GM21390 (cell line): ENCODE results near the gene MYO1F.
"Not testable (repeated sequence)": the region's sequence is repeated elsewhere in the genome, so short reads cannot be mapped to it uniquely, and the experiment has no call there.

Source experiments
- ATAC-seq: cut with Tn5 transposase; IDR thresholded peaks from one replicate; pipeline ENCODE4 v1.9.1; 2021; ENCODE audit not compliant: unreplicated experiment

The MYO1F gene

GRCh38 chr19:8519388-8519787, 57.9 kb downstream of the MYO1F start:
- no peak for ATAC-seq

DNA sequence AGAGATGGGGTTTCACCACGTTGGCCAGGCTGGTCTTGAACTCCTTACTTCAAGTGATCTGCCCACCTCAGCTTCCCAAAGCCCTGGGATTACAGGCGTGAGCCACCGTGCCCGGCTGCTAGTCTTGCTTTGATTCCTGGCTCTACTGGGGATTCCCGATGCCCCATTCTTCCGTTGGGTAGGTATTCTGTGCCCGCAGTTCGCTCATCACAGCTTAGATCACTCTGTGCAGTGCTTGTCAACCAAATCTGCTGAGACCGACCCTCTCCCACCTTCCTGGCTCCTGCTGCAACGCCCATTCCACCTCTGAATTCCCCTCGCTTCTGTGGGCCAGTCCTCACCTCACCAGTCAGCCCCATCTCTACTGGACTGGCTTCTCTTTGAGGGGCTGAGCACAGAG, 58.7 kb downstream of the MYO1F start:
- no peak for ATAC-seq

DNA sequence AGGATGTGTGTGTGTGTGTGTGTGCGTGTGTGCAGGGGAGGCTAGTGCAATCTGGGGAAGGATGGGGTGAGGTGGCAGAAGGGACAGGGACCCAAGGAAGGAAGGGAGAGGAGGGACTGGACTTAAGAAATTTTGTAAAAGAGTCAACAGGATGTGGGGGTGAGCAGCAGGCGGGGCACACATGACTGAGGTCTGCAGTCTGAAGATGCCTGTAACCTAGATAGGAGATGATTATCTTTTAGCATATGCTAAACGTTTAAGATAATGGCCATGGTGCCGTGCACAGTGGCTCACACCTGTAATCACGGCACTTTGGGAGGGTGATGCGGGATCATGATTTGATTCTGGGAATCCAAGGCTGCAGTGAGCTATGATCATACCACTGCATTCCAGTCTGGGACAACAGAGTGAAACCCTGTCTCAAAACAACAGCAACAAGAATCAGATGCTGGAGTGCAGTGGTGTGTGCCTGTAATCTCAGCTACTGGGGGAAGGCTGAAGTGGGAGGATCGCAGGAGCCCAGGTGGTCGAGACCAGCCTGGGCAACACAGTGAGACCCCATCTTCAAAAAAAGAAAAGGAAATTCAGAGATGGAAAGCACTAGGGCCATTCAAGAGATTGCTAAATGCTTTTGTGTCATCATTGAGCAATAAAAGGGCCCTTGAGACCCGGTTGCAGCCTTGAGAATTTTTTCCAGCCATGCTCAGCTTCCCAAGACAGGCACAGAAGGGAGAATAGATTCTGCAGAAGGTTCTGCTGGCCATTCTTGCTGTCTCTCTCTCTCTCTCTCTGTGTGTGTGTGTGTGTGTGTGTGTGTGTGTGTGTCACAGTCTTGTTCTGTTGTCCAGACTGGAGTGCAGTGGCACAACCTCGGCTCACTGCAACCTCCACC, 59.4 kb downstream of the MYO1F start:
- ATAC-seq = no peak

DNA sequence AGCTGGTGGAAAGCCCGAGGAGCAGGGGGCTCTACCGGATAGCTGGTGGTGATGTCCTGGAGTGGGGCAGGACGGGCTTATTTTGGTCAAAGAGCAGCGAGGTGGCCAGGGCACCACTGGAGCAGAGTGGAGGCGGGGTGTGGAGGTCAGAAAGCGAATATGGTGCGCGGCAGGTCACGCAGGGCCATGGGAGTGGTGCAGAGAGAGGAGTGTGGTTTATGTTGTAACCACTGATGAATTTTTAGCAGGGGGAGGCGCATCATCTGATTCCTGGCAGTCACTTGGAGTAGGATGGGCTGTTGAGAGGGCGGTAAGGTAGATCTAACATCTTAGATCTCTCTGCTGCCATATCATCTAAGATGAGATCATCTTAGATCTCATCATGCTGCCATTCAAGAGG, 61.9 kb downstream of the MYO1F start:
- no peak for ATAC-seq

- ATAC-seq = not testable (repeated sequence)
These were observed 62.7 kb downstream of the MYO1F start for GRCh38 chr19:8514505-8515009.

- peak; percentile 86 for ATAC-seq
These were observed 63.3 kb downstream of the MYO1F start, which contains the start of gene ZNF414 for GRCh38 chr19:8513687-8514504. Gene ZNF414, minus strand, starts transcription at chr19:8514167. Its CDS starts 121 bp downstream, at chr19:8514046.

DNA sequence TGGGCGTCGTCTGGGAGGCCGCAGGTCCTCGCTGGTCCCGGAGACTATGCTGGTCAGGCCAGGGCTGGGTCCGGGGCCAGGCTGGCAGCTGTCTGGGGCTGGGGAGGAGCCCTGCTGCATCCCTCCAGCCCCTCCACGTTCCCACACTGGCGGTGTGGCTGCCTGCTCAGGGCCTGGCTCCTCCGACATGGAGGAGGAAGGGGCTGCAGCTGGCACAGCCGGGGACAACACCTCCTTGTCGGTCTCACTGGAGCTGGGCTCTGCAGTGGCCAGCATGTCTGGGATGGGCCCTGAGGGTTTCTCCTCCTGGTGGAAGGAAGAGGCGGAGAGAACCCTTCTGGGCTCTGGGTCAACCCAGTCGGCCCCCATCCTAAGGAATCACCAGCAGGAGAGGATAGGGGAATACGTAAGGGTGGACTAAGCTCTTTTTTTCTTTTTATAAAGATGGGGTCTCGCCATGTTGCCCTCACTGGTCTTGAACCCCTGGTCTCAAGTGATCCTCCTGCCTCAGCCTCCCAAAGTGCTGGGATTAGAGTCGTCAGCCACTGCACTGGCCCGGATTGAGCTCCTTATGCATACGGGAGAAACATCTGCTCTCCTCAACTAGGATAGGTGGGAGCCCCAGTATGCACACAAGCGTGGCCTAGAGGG, 64.1 kb downstream of the MYO1F start:
- no peak for ATAC-seq

DNA sequence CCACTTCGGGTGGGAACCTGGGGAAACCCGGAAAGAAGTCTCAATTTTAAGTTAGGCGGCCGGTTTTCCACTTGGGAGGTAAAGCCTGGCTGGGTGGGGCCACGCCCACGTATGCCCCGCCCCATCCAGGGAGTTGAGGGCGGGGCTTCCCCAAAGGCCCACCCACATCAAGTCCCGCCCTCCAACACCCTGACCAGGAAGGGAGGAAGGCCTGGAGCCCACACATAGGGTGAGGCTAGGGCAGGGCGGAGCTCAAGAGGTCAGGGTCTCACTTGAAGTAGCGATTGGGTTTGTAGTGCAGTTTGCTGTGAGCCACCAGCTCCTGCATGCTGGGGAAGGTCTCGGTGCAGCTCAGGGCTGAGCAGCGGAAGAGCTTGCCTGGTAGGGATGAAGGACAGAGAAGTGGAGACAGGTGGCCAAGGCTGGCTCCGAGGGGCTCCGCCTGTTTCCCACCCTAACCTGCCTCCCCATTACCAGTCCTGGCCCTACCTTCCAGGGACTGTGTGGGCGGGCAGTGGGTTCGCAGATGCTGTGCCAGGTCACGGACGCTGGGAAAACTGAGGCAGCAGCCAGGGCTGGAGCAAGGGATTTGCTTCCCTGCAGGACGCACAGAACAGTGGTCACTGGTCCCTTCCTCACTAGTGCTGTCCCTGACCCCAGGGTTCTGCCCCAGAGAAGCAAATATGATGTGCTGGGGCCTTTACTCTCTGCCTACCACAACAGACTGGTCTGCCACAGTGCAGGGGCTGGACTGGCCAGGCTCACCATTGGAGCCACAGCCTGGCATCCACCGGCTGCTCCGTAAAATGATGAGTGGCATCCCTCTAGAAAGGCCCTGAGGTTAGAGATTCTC, 64.9 kb downstream of the MYO1F start:
- ATAC-seq = no peak

DNA sequence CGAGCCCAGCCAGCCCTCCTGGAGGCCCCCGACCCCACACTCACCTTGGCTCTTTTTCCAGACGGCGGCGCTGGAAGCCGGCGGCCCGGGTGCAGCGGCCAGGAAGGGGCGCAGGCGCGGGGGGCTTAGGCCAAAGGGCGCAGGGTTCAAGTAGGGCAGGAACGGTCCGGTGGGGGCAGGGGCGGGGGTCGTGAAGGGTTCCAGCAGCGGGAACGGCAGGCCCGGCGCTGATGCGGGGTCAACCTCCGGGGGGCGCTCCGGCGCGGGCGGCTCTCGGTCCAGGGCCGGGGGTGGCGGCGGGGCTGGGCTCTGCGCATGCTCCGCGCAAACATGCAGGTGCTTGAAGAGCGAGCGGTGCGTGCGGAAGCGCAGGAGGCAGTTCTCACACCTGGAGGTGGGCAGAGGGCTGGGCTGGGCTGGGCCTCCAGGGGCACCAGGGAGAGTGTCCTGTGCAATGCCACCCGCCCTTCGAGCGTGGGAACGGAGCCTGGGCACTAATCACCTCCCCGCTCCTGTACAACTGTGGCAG, 65.6 kb downstream of the MYO1F start:
- no peak for ATAC-seq

GRCh38 chr19:8510589-8511115, 66.6 kb downstream of the MYO1F start:
- ATAC-seq = no peak

GRCh38 chr19:8506402-8506957, 70.8 kb downstream of the MYO1F start:
- ATAC-seq = no peak

DNA sequence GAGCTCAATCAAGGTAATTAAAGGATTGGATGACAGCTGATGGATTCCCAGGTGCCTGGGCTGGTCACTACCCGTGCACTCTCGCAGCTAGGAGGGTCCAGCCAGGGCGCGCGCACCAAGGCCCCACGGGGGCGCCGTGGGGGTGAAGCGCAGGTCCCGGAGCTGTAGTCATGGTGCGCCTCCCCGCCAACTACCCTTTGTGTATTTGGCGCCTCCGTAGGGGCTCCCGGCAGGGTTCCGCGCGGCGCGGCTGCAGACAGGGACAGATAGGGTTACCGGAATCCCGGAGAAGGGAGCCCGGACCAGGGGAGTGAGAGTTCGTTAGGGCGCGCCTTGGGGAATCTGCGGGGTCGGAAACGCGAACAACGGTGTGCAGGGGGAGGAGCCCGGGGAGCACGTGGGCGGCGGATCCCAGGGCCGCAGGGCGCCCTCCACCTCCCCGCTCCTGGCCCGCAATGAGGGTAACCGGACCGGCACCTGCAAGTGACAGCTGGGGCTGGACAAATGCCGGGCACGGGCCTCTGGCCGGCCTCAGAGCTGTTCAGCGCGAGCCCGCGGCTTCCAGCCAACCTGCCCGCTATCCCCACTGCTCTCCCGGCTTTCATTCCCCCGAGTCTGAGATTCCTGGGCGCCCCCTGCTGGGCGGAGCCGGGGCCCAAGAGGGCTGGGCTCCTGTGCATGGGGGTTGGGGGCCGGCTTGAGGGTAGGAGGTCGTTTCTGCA, 71.4 kb downstream of the MYO1F start:
- ATAC-seq = peak; percentile 59

GRCh38 chr19:8504919-8505318, 72.3 kb downstream of the MYO1F start:
- no peak for ATAC-seq

- ATAC-seq = no peak
These were observed 73.1 kb downstream of the MYO1F start for GRCh38 chr19:8504171-8504570.

GRCh38 chr19:8503510-8503909, 73.7 kb downstream of the MYO1F start:
- no peak for ATAC-seq

GRCh38 chr19:8501981-8502380, 75.3 kb downstream of the MYO1F start:
- no peak for ATAC-seq

DNA sequence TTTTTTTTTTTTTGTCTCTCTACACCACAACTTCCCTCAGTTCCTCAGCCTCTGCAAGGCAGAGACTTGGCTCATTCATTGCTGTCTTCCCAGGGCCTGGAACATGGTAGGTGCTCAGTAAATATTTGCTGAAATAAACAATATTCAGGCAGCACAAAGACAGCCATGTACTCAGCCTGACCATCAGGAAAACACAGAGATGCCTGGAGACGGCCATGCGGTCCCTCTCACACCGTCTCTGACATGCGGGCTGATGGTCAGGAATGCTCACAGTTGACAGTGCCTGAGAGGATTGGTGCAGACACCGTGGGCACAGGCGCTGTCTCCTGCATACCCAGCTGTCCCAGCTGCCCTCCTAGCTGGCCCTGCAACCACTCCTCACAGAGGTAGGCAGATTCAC, 75.7 kb downstream of the MYO1F start:
- ATAC-seq = no peak

DNA sequence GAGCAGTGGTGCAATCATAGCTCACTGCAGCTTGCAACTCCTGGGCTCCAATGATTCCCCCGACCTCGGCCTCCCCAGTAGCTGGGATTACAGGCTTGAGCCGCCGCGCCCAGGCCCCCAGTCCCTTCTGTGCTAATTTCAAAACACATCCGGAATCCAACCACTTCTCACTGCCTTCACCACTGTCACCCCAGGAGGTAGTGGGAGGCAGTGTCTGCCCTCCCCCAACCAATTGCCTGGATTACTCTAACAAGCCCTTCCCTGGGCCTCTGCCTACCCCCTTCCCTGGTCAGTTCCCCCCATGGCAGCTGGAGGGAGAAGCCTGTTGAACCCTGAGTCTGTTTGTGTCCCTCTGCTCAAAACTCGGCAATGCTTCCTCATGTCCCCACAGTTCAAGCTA, 77.1 kb downstream of the MYO1F start:
- no peak for ATAC-seq
